ENCODE data around the gene KCNA2. TPM values are rescaled to one million over a fixed set of nuclear protein-coding genes. Genes with fewer than 3 reads are reported as not detected.
A peak's percentile ranks its signal among the peaks of the same experiment; 100 is the strongest.

Gene KCNA2
- total and polyA plus RNA-seq, 2 of the 4 experiments (the other 2 are of a cell fraction): not detected

- DNase-seq: no peak
- H2BK120ac ChIP-seq (ENCODE audit: low read depth, low read length): no peak overlapping the region
- peak overlapping the region; percentile 75 for H2AFZ ChIP-seq (replicated peaks; ENCODE audit: low read length, poor library complexity)
- WGBS, 2 experiments (ENCODE audit: extremely low coverage in 2 of 2, insufficient read length in 1 of 2): 3% methylated on average over 18 of the region's 94 CpGs; no CpG with 5 or more reads in 1 of the 2 experiments
- H4K8ac ChIP-seq (ENCODE audit: low read depth in 2 of 2, low read length in 2 of 2): no peak overlapping the region
- no peaks in the 10 kb centered on the region for H3K79me1 ChIP-seq (ENCODE audit: low read depth in 1 of 2, low read length in 2 of 2)
- ChIA-PET CTCF (no interaction called here), POLR2A (ENCODE audit: unreplicated experiment) (no interaction called here)
- dilution Hi-C loops (cut with HindIII; ENCODE audit: low sequenced_read_pairs, unreplicated experiment): no loop called here
- no peak overlapping the region for H2AK5ac ChIP-seq (ENCODE audit: low read depth, low read length)
- H4K91ac ChIP-seq (ENCODE audit: insufficient read depth, low read depth, low read length): no peak overlapping the region
- no TSS peak for BruUV-seq (replicated peaks)
- in situ Hi-C loops (cut with MboI; ENCODE audit: low sequenced_read_pairs): no loop called here
- H2BK15ac ChIP-seq (ENCODE audit: low read depth, low read length): no peak overlapping the region
- peak overlapping the region; percentile 4; the same call in 1 of the 2 replicates for H3K4me3 ChIP-seq (ENCODE audit: insufficient read depth, low read depth, low read length)
- H2BK5ac ChIP-seq (ENCODE audit: low read depth, low read length, poor library complexity, severe bottlenecking): no peak overlapping the region
- no peaks in the 10 kb centered on the region for H3K36me3 ChIP-seq (ENCODE audit: control insufficient read depth, insufficient read depth, low read length)
- H3K9me1 ChIP-seq (ENCODE audit: insufficient read depth, low read length): no peaks in the 10 kb centered on the region
- TF ChIP-seq, protein P1, sequence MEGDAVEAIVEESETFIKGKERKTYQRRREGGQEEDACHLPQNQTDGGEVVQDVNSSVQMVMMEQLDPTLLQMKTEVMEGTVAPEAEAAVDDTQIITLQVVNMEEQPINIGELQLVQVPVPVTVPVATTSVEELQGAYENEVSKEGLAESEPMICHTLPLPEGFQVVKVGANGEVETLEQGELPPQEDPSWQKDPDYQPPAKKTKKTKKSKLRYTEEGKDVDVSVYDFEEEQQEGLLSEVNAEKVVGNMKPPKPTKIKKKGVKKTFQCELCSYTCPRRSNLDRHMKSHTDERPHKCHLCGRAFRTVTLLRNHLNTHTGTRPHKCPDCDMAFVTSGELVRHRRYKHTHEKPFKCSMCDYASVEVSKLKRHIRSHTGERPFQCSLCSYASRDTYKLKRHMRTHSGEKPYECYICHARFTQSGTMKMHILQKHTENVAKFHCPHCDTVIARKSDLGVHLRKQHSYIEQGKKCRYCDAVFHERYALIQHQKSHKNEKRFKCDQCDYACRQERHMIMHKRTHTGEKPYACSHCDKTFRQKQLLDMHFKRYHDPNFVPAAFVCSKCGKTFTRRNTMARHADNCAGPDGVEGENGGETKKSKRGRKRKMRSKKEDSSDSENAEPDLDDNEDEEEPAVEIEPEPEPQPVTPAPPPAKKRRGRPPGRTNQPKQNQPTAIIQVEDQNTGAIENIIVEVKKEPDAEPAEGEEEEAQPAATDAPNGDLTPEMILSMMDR (conservative IDR thresholded peaks at IDR 0.05; ENCODE audit: low read depth, low read length): no peak
- TF ChIP-seq BHLHE40 (IDR thresholded peaks at IDR 0.05; ENCODE audit: low read depth, low read length) (no peak), RAD21 (IDR thresholded peaks at IDR 0.05; ENCODE audit: low read length) (no peak), ELK1 (IDR thresholded peaks at IDR 0.05; ENCODE audit: borderline replicate concordance, low read depth, low read length) (no peak), NFE2L2 (IDR thresholded peaks at IDR 0.05; ENCODE audit: low read depth, low read length) (no peak), MAZ (IDR thresholded peaks at IDR 0.05; ENCODE audit: borderline replicate concordance, low read depth, low read length) (no peak), CEBPB (IDR thresholded peaks at IDR 0.05; ENCODE audit: low read depth, low read length) (no peak), FOS (IDR thresholded peaks at IDR 0.05; ENCODE audit: low read depth, low read length) (no peak)
- H2BK20ac ChIP-seq (ENCODE audit: low read depth, low read length): no peak overlapping the region
- peak overlapping the region; percentile 64; the same call in 1 of the 2 replicates for H3K4me2 ChIP-seq (ENCODE audit: low read depth, low read length)
- no peaks in the 10 kb centered on the region for H3K9me3 ChIP-seq (ENCODE audit: control insufficient read depth, insufficient read depth, low read length)
- H4K20me1 ChIP-seq (ENCODE audit: insufficient read depth, low read length): no peaks in the 10 kb centered on the region; the same call in 1 of the 2 replicates
- H2AK9ac ChIP-seq (replicated peaks; ENCODE audit: low read depth, low read length, poor library complexity): no peak overlapping the region
- no peak overlapping the region for H3K9ac ChIP-seq (ENCODE audit: low read depth, low read length)
- H4K5ac ChIP-seq (ENCODE audit: low read depth, low read length): no peak overlapping the region
- no peaks in the 10 kb centered on the region; the same call in 1 of the 2 replicates for H3K4me1 ChIP-seq (ENCODE audit: control insufficient read depth, insufficient read depth, low read length)
- H3K4ac ChIP-seq (ENCODE audit: low read depth, low read length): no peak overlapping the region
- intact Hi-C loops (cut with micrococcal nuclease): no loop called here
- no peak overlapping the region for H3K56ac ChIP-seq (ENCODE audit: extremely low read depth, insufficient read depth, low read length)
- peaks cover 65% of the 10 kb centered on the region for H3K27me3 ChIP-seq (ENCODE audit: control insufficient read depth, insufficient read depth, low read length)
- H3K23ac ChIP-seq (ENCODE audit: low read depth, low read length): no peak overlapping the region
- ATAC-seq (ENCODE audit: low read depth): peak; percentile 36
- H3K27ac ChIP-seq (ENCODE audit: insufficient read depth, low read length): no peak overlapping the region
- H3K18ac ChIP-seq (ENCODE audit: low read depth, low read length): no peak overlapping the region
- H3K14ac ChIP-seq (replicated peaks; ENCODE audit: low read depth, low read length): no peak overlapping the region
Observed at GRCh38 chr1:110606657-110607535, 738 bp upstream of the KCNA2 start.

Measured in IMR-90 (cell line).